ENCODE data around the gene GPLD1.
"Not testable (repeated sequence)": the region's sequence is repeated elsewhere in the genome, so short reads cannot be mapped to it uniquely, and the experiment has no call there.

- TF ChIP-seq CTCF (IDR thresholded peaks at IDR 0.05; ENCODE audit: borderline replicate concordance, extremely low read depth, low read length, poor library complexity, severe bottlenecking); EZH2 (IDR thresholded peaks at IDR 0.05; ENCODE audit: borderline replicate concordance, low read depth, low read length, severe bottlenecking): not testable (repeated sequence)
These were observed 104.8 kb downstream of the GPLD1 start for GRCh38 chr6:24384369-24385130.

Measured in DND-41 (cell line).